ENCODE measurements around the gene C5. TPM values are rescaled to one million over a fixed set of nuclear protein-coding genes. Genes with fewer than 3 reads are reported as not detected.

Gene C5
- polyA plus RNA-seq, 1 of the 3 experiments (the other 2 are of a cell fraction) = 1.8 TPM

DNA sequence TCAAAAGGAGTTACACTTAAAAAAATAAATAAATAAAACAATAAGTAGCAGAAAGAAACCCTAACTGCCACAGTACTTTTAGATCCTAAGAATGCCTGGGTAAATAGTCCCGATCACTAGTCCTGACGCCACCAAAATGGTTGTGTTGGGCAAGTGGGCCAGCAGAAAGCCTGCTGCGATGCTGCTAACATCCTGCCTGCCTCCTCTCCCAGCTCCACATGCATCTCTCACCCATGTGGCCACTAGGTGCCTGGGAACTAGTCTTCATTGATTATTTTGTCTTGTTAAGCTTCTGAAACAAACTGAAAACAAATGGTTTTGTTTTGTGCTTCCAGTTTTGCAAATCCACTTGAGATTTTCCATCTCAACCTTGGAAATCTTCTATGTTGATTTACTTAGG, 69.1 kb downstream of the C5 start (continued):
- TF ChIP-seq MXI1 (IDR thresholded peaks at IDR 0.05; ENCODE audit: low read depth, low read length) (no peak), EZH2phosphoT487 (IDR thresholded peaks at IDR 0.05; ENCODE audit: borderline replicate concordance, low read depth) (no peak), GABPA (IDR thresholded peaks at IDR 0.05; ENCODE audit: low read depth) (no peak), RCOR1 (IDR thresholded peaks at IDR 0.05; ENCODE audit: low read length) (no peak), EP300 (IDR thresholded peaks at IDR 0.05; ENCODE audit: borderline replicate concordance in 1 of 2, low read depth in 1 of 2, low read length in 1 of 2) (no peak), YY1 (IDR thresholded peaks at IDR 0.05; ENCODE audit: low read depth) (no peak), TEAD4 (IDR thresholded peaks at IDR 0.05; ENCODE audit: borderline replicate concordance, insufficient read depth) (no peak)

DNA sequence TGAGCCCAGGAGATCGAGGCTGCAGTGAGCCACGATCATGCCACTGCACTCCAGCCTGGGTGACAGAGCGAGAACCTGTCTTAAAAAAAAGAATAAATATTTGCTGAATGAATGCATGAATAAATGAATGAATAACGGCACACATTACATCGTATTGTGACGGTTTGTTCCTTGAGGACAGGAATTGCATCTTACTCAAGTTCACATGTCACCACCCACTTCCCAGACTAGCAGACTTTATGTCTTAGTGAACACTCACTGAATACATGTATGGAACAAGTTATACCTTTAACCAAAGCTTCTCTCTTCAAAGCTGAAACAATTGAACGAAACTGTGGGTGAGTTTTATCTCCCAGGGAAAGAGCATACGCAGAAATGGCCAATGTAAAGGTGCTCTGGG, 70.3 kb downstream of the C5 start:
- H3K27me3 ChIP-seq (ENCODE audit: insufficient read depth) = no peaks in the 10 kb centered on the region
- H3K36me3 ChIP-seq (replicated peaks in 1 of 2; ENCODE audit: control insufficient read depth in 1 of 2, insufficient read depth in 2 of 2, low read length in 1 of 2) = no peaks in the 10 kb centered on the region
- H3K27ac ChIP-seq (ENCODE audit: low read depth in 2 of 2, low read length in 1 of 2) = no peak overlapping the region
- H3K9ac ChIP-seq = no peak overlapping the region
- H3K4me2 ChIP-seq = no peak overlapping the region
- H3K4me1 ChIP-seq (ENCODE audit: control insufficient read depth in 1 of 2, insufficient read depth in 2 of 2, low read depth in 1 of 2, low read length in 1 of 2) = no peaks in the 10 kb centered on the region
- WGBS (ENCODE audit: low lambda C conversion rate) = 91% methylated on average over 8 of the region's 8 CpGs
- no peak overlapping the region for H2AFZ ChIP-seq (ENCODE audit: low read depth)
- CTCF ChIA-PET = interaction anchor here (0.9 to 5.1 kb wide), 4 partner anchors 14 to 224 kb away, joined by 5 to 42 read pairs (median 23); no protein-coding TSS in a partner anchor
- no peak overlapping the region for H3K4me3 ChIP-seq (ENCODE audit: low read depth in 2 of 2, low read length in 1 of 2)
- no peaks in the 10 kb centered on the region for H3K9me2 ChIP-seq
- H3K9me3 ChIP-seq = no peaks in the 10 kb centered on the region
- POLR2A ChIA-PET = no interaction called here
- TF ChIP-seq, protein P1, sequence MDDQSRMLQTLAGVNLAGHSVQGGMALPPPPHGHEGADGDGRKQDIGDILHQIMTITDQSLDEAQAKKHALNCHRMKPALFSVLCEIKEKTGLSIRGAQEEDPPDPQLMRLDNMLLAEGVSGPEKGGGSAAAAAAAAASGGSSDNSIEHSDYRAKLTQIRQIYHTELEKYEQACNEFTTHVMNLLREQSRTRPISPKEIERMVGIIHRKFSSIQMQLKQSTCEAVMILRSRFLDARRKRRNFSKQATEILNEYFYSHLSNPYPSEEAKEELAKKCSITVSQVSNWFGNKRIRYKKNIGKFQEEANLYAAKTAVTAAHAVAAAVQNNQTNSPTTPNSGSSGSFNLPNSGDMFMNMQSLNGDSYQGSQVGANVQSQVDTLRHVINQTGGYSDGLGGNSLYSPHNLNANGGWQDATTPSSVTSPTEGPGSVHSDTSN (IDR thresholded peaks at IDR 0.05) = no peak
- TF ChIP-seq JUND (IDR thresholded peaks at IDR 0.05) = no peak
- no peak for TF ChIP-seq GABPA (IDR thresholded peaks at IDR 0.05; ENCODE audit: low read depth)
- TF ChIP-seq, protein P2, sequence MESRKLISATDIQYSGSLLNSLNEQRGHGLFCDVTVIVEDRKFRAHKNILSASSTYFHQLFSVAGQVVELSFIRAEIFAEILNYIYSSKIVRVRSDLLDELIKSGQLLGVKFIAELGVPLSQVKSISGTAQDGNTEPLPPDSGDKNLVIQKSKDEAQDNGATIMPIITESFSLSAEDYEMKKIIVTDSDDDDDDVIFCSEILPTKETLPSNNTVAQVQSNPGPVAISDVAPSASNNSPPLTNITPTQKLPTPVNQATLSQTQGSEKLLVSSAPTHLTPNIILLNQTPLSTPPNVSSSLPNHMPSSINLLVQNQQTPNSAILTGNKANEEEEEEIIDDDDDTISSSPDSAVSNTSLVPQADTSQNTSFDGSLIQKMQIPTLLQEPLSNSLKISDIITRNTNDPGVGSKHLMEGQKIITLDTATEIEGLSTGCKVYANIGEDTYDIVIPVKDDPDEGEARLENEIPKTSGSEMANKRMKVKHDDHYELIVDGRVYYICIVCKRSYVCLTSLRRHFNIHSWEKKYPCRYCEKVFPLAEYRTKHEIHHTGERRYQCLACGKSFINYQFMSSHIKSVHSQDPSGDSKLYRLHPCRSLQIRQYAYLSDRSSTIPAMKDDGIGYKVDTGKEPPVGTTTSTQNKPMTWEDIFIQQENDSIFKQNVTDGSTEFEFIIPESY (IDR thresholded peaks at IDR 0.05; ENCODE audit: borderline replicate concordance, low read depth) = no peak
- TF ChIP-seq RAD21 (IDR thresholded peaks at IDR 0.05; ENCODE audit: low read length) = no peak
- no peak for TF ChIP-seq TAF1 (IDR thresholded peaks at IDR 0.05; ENCODE audit: borderline replicate concordance, low read depth, low read length)
- TF ChIP-seq GATA2 (CRISPR knock-in tag; IDR thresholded peaks at IDR 0.05) = no peak
- TF ChIP-seq TCF12 (IDR thresholded peaks at IDR 0.05) = no peak
- no peak for TF ChIP-seq RXRA (IDR thresholded peaks at IDR 0.05; ENCODE audit: borderline replicate concordance, low read depth)
- no peak for TF ChIP-seq EP300 (IDR thresholded peaks at IDR 0.05; ENCODE audit: borderline replicate concordance in 1 of 2, low read depth in 1 of 2, low read length in 1 of 2)
- no peak for TF ChIP-seq NFIC (IDR thresholded peaks at IDR 0.05; ENCODE audit: borderline replicate concordance)
- no peak for TF ChIP-seq FOXM1 (IDR thresholded peaks at IDR 0.05; ENCODE audit: low read depth)
- TF ChIP-seq EZH2phosphoT487 (IDR thresholded peaks at IDR 0.05; ENCODE audit: borderline replicate concordance, low read depth) = no peak
- no peak for TF ChIP-seq SIN3A (IDR thresholded peaks at IDR 0.05; ENCODE audit: borderline replicate concordance, low read depth, low read length)
- no peak for TF ChIP-seq SMC3 (IDR thresholded peaks at IDR 0.05; ENCODE audit: low read depth, low read length)
- no peak for TF ChIP-seq MEF2A (IDR thresholded peaks at IDR 0.05; ENCODE audit: borderline replicate concordance, low read depth)
- H3F3A ChIP-seq (replicated peaks; ENCODE audit: insufficient read depth) = no peaks in the 10 kb centered on the region
- no peaks in the 10 kb centered on the region for H4K20me1 ChIP-seq (ENCODE audit: insufficient read depth)
- no peaks in the 10 kb centered on the region for H3K79me2 ChIP-seq (ENCODE audit: insufficient read depth)
- DNase-seq = no peak

Data from SK-N-SH (cell line).